NCI-H2227 (cell line): ENCODE measurements around the gene MMD2.
A peak's percentile ranks its signal among the peaks of the same experiment; 100 is the strongest.
"Not testable (repeated sequence)": the region's sequence is repeated elsewhere in the genome, so short reads cannot be mapped to it uniquely, and the experiment has no call there.

Source experiments
- DNase-seq: peaks from one replicate; lab custom pipeline; 2025; ENCODE audit not compliant: unreplicated experiment; lab: John Stamatoyannopoulos, UW

MMD2 gene, protein sequence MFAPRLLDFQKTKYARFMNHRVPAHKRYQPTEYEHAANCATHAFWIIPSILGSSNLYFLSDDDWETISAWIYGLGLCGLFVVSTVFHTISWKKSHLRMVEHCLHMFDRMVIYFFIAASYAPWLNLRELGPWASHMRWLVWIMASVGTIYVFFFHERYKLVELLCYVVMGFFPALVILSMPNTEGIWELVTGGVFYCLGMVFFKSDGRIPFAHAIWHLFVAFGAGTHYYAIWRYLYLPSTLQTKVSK

DNA sequence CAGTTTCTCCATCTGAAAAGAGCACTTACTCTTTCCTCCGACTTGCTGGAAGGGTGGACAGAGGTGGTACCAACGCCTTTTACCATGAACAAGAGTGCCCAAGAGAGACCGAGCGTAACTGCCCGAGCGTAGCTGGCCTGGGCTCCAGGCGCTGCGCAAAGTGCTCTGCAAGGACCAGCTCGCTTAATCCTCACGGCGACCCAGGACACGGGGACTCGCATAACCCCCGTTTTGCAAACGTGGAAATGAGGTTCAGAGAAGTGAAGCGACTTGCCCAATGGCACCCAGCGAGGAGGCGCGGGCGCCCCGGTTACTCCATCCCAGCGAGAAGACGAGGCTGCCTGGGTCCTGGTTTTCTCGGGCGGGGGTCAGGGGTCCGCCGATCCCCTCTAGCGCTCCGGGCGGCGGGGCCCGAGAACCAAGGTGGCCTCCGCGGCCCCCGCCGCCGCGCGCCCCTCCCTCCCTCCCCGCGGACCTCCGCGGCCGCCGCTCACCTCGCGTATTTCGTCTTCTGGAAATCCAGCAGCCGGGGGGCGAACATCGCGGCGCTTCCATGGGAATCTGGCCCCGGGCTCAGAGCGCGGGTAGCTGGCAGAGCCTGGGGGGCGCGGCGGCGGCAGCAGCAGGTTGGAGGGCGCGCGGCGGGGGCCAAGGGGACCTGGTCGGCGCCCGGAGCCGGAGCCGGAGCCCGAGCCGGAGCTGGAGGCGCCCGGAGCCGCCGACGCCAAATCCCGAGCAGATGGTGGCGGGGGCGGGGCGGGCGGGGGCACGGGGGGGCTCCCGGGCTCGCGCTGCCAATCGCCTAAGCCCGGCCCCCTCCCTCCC, at the start of gene MMD2:
TSS of gene MMD2 (minus strand) at position 711 of the 825 bp plus-strand sequence. CDS start at position 541, 170 bp downstream.
- peak; percentile 48 for DNase-seq

GRCh38 chr7:5005066-5005465, 46.1 kb upstream of the MMD2 start:
- DNase-seq, result no peak

DNA sequence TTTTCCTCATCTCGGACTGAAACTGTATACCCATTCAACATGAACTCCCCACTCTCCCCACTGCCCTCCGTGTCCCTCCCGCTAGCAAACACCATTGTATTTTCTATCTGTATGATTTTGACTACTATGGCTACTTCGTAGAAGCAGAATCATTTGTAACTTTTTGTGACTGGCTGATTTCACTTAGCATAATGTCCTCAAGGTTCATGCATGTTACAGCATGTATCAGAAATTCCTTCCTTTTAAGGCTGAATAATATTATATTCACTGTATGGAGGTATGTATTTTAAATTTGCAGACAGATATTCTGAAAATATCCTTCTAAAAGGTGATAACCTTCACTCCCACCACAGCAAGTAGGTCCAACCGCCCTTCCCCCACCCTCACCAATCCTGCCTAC, 42.9 kb upstream of the MMD2 start:
- no peak for DNase-seq

- DNase-seq, result no peak
Measured at GRCh38 chr7:5001003-5001402, 42.0 kb upstream of the MMD2 start.

- DNase-seq, result no peak
Measured at GRCh38 chr7:4999369-4999950, 40.5 kb upstream of the MMD2 start.

DNA sequence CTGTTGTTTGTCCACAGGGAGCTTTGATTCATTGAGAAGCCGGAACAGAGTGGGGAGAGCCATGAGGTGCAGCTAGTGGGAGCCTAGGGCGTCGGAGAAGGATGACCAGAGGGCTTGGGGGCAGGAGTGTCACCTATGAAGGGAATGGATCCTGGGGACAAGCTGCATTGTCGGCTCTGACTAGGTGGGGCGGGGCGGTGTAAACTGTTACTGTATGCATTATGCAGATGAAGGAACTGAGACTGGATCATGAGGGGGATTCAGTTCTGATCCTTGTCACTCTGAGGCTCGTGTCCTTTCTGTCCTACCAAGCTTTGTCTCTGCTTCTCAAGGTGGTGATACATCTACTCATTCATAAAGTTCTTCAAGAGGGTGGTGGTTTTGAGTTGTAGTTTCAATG, 39.9 kb upstream of the MMD2 start:
- no peak for DNase-seq

GRCh38 chr7:4998244-4998643, 39.3 kb upstream of the MMD2 start:
- DNase-seq, result no peak

- DNase-seq, result no peak
Measured at GRCh38 chr7:4996696-4997222, 37.8 kb upstream of the MMD2 start.

DNA sequence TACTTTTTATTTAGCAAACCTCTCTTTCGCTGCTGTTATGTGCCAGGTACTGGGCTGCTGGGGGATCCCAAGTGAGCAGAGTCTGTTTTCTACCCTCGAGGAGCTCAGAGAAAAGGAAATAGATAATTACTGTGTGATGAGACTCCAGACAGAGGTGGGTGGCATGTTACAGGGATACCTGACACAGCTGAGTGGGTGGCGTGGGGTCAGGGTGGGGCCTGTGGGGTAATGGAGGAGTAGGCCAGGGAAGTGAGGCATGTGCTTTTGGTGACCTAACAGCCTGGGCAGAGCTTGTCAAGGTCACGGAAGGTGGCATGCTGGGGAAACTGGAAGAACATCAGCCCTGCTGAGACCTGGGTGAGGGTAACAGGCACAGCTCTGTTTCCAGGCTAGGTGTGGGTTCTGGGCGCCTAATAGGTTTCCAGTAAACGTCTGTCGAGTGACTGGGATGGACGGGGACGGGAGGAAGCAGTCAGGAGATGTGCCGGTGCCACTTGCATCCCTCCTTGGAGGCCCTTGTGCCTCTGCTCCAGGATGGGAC, 36.5 kb upstream of the MMD2 start:
- DNase-seq, result no peak

DNA sequence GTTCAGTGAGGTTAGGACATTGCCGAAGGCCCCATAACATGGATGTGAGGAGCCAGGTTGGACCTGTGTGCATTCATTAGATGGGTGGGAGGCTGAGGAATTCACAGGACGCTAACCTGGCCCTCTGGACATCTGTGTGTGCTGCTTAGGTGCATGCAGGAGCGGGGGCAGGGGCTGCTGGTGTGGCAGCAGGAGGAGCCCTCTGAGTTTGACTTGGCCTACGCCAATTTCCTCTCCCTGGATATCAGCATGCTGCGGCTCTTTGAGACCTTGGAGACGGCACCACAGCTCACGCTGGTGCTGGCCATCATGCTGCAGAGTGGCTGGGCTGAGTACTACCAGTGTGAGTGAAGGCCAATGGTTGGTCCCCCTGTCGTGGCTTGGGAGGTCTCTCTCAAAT, 34.5 kb upstream of the MMD2 start:
- DNase-seq, result no peak

GRCh38 chr7:4982741-4983140, 23.8 kb upstream of the MMD2 start:
- not testable (repeated sequence) for DNase-seq

GRCh38 chr7:4981295-4981890, 22.4 kb upstream of the MMD2 start:
- DNase-seq, result not testable (repeated sequence)

- not testable (repeated sequence) for DNase-seq
Measured at GRCh38 chr7:4975626-4976025, 16.6 kb upstream of the MMD2 start.

DNA sequence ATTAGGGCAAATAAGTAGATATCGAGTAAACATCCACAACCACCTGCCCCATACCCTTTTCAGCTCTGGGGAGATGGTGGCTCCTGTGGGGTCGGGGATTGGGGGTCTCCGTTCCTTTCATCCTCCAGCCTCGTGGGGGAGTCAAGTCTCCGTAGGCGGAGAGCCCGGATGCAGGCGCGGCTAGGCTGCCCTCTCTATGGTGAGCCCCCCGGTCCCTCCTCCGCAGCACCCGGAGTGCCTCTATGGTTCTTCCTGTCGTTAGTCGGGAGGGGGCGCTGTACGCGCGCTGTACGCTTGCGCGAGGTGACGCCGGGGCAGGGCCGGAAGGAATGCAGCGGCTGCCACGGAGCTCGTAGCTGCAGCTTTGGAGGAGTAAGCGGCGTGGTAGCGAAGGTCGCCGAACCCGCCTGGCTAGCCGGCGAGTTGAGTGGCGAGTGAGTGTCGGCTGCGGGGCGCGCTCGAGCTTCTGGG, 14.8 kb upstream of the MMD2 start:
- peak; percentile 95 for DNase-seq

- not testable (repeated sequence) for DNase-seq
Measured at GRCh38 chr7:4972446-4972845, 13.5 kb upstream of the MMD2 start.

GRCh38 chr7:4965295-4966022, 6.5 kb upstream of the MMD2 start:
- no peak for DNase-seq

GRCh38 chr7:4964506-4964905, 5.5 kb upstream of the MMD2 start:
- DNase-seq, result no peak

- DNase-seq, result peak; percentile 50
Measured at GRCh38 chr7:4962872-4963775, 4.1 kb upstream of the MMD2 start.

- no peak for DNase-seq
Measured at GRCh38 chr7:4960363-4960762, 1.4 kb upstream of the MMD2 start.
